Urinary bladder (tissue), 4 donors: ENCODE data around the gene SEC14L6. TPM values are rescaled to one million over a fixed set of nuclear protein-coding genes. Genes with fewer than 3 reads are reported as not detected.
"Not testable (repeated sequence)": the region's sequence is repeated elsewhere in the genome, so short reads cannot be mapped to it uniquely, and the experiment has no call there.

Source experiments
- DNase-seq: peaks from one replicate; pipeline ENCODE4 v3.0.0-alpha.2; 2015; ENCODE audit errors: extremely low spot score
- H3K27ac ChIP-seq: one replicate; pipeline ENCODE4 v1.5.1; 2013; ENCODE audit warnings: low read depth, mild to moderate bottlenecking, moderate library complexity
- H3K36me3 ChIP-seq: one replicate; pipeline ENCODE4 v1.6.1; 2013; ENCODE audit warnings: mild to moderate bottlenecking, moderate library complexity; ENCODE audit not compliant: insufficient read depth
- H3K4me1 ChIP-seq: one replicate; pipeline ENCODE4 v1.6.1; 2013; ENCODE audit warnings: mild to moderate bottlenecking, moderate library complexity; ENCODE audit not compliant: insufficient read depth
- H3K4me3 ChIP-seq: one replicate; pipeline ENCODE4 v1.5.1; 2013; ENCODE audit warnings: low read depth, low read length
- WGBS: extraction: QIAGEN DNeasy Blood & Tissue Kit; methylation state at CpG from one replicate; pipeline ENCODE4 v1.1.7; 2013; 5-methylcytosine and 5-hydroxymethylcytosine counted together
- polyA plus RNA-seq: library from polyadenylated mRNA; stranded (reverse); fragments of 200-250 nt; gene quantifications from one replicate; pipeline ENCODE4 v1.2.3, GENCODE V29; 2013
- total RNA-seq: library from RNA; depleted of rRNA; stranded (reverse); fragments of >200 nt; gene quantifications from one replicate; pipeline ENCODE4 v1.2.3, GENCODE V29; 2014
- donor health status: healthy with polysubstance abuse.
- donor health status: healthy.

The SEC14L6 gene
- total RNA-seq: 1.2 TPM
- 0.11 TPM for polyA plus RNA-seq

GRCh38 chr22:30546616-30547015, at the start of gene SEC14L6:
Gene SEC14L6 (minus strand): TSS chr22:30546741. CDS start chr22:30546682, 59 bp downstream.
- DNase-seq: no peak
- no peak within 1 kb of the TSS for H3K27ac ChIP-seq
- WGBS: 84% methylated on average over 7 of the region's 7 CpGs

GRCh38 chr22:30596199-30596598, 49.7 kb upstream of the SEC14L6 start:
- DNase-seq: no peak
- Histone ChIP-seq H3K36me3 (no peaks in the 10 kb centered on the region), H3K4me1 (no peaks in the 10 kb centered on the region), H3K27ac (no peak overlapping the region), H3K4me3 (no peak overlapping the region)
- WGBS: 55% methylated on average over 2 of the region's 2 CpGs

More at GRCh38 chr22:30546616-30547015, at the start of gene SEC14L6:
- Histone ChIP-seq H3K4me1 (no peaks in the 10 kb centered on the region), H3K36me3 (no peaks in the 10 kb centered on the region), H3K4me3 (no peak within 1 kb of the TSS)

- H3K4me1 ChIP-seq, H3K27ac ChIP-seq, H3K36me3 ChIP-seq, DNase-seq: not testable (repeated sequence)
- peak overlapping the region; percentile 24 for H3K4me3 ChIP-seq
- WGBS: 30% methylated on average over 18 of the region's 18 CpGs
Observed at GRCh38 chr22:30592360-30592713, 45.8 kb upstream of the SEC14L6 start.

GRCh38 chr22:30591588-30592359, 45.2 kb upstream of the SEC14L6 start, which contains the start of gene PES1:
Gene PES1 (minus strand): TSS chr22:30591910. CDS start chr22:30591833, 77 bp downstream.
- WGBS: under 1% methylated on average over 49 of the region's 49 CpGs
- H3K27ac ChIP-seq: peak within 1 kb of the TSS; percentile 73
- DNase-seq: peak; percentile 96
- peak within 1 kb of the TSS; percentile 86 for H3K4me3 ChIP-seq
- H3K36me3 ChIP-seq: peaks cover 8% of the 10 kb centered on the region
- no peaks in the 10 kb centered on the region for H3K4me1 ChIP-seq

GRCh38 chr22:30591191-30591587, 44.6 kb upstream of the SEC14L6 start:
- Histone ChIP-seq H3K27ac (no peak overlapping the region), H3K36me3 (peaks cover 10% of the 10 kb centered on the region), H3K4me3 (peak overlapping the region; percentile 86), H3K4me1 (no peaks in the 10 kb centered on the region)
- DNase-seq: no peak
- WGBS: 2% methylated on average over 14 of the region's 14 CpGs

- 95% methylated on average over 8 of the region's 8 CpGs for WGBS
- DNase-seq: no peak
- H3K36me3 ChIP-seq: peaks cover 14% of the 10 kb centered on the region
- no peaks in the 10 kb centered on the region for H3K4me1 ChIP-seq
- no peak overlapping the region for H3K4me3 ChIP-seq
- no peak overlapping the region for H3K27ac ChIP-seq
Observed at GRCh38 chr22:30586414-30586813, 39.9 kb upstream of the SEC14L6 start.

- Histone ChIP-seq H3K27ac (no peak overlapping the region), H3K36me3 (peaks cover 18% of the 10 kb centered on the region), H3K4me1 (no peaks in the 10 kb centered on the region), H3K4me3 (no peak overlapping the region)
- DNase-seq: no peak
- WGBS: 95% methylated on average over 15 of the region's 15 CpGs
Observed at GRCh38 chr22:30584441-30584840, 37.9 kb upstream of the SEC14L6 start.

GRCh38 chr22:30582788-30583545, 36.4 kb upstream of the SEC14L6 start:
- WGBS: 79% methylated on average over 13 of the region's 13 CpGs
- Histone ChIP-seq H3K4me3 (no peak overlapping the region), H3K4me1 (no peaks in the 10 kb centered on the region), H3K27ac (no peak overlapping the region), H3K36me3 (peaks cover 18% of the 10 kb centered on the region)
- DNase-seq: no peak

GRCh38 chr22:30582051-30582450, 35.5 kb upstream of the SEC14L6 start:
- Histone ChIP-seq H3K4me1 (no peaks in the 10 kb centered on the region), H3K36me3 (peaks cover 16% of the 10 kb centered on the region)
- 79% methylated on average over 6 of the region's 6 CpGs for WGBS

GRCh38 chr22:30580896-30581295, 34.4 kb upstream of the SEC14L6 start:
- H3K4me1 ChIP-seq: no peaks in the 10 kb centered on the region
- 87% methylated on average over 6 of the region's 6 CpGs for WGBS
- no peak overlapping the region for H3K27ac ChIP-seq
- no peak for DNase-seq
- no peak overlapping the region for H3K4me3 ChIP-seq
- peaks cover 14% of the 10 kb centered on the region for H3K36me3 ChIP-seq

More at GRCh38 chr22:30582051-30582450, 35.5 kb upstream of the SEC14L6 start:
- Histone ChIP-seq H3K4me3 (no peak overlapping the region), H3K27ac (no peak overlapping the region)
- DNase-seq: no peak

GRCh38 chr22:30578481-30578880, 31.9 kb upstream of the SEC14L6 start:
- no peak for DNase-seq
- Histone ChIP-seq H3K27ac (no peak overlapping the region), H3K36me3 (peaks cover 14% of the 10 kb centered on the region), H3K4me3 (no peak overlapping the region), H3K4me1 (peaks cover 3% of the 10 kb centered on the region)
- WGBS: 92% methylated on average over 12 of the region's 12 CpGs

- WGBS: 78% methylated on average over 15 of the region's 15 CpGs
- no peak for DNase-seq
- Histone ChIP-seq H3K27ac (no peak overlapping the region), H3K4me3 (no peak overlapping the region), H3K36me3 (peaks cover 10% of the 10 kb centered on the region), H3K4me1 (peaks cover 3% of the 10 kb centered on the region)
Observed at GRCh38 chr22:30575859-30576258, 29.3 kb upstream of the SEC14L6 start.

- Histone ChIP-seq H3K36me3 (peaks cover 8% of the 10 kb centered on the region), H3K4me3 (no peak overlapping the region), H3K4me1 (peaks cover 3% of the 10 kb centered on the region), H3K27ac (no peak overlapping the region)
- WGBS: 35% methylated on average over 12 of the region's 12 CpGs
- no peak for DNase-seq
Observed at GRCh38 chr22:30574997-30575671, 28.6 kb upstream of the SEC14L6 start.
